Stimulated activated CD4-positive, alpha-beta T cell treated with anti-CD3 and anti-CD28 coated beads, Interleukin-15, amount 100 ng/mL, for 1 hour (primary cell): ENCODE measurements around the gene NR3C1.

Experiments used
- DNase-seq, 2 donors: peaks; one replicate each; pipeline ENCODE4 v3.0.0-alpha.2; 2020; ENCODE audit warnings: low read depth in 1 of 2, low spot score in 1 of 2

The NR3C1 gene

GRCh38 chr5:143267186-143267585 lies 136.3 kb downstream of the NR3C1 start:
- DNase-seq: no peak

- DNase-seq: no peak
Measured at GRCh38 chr5:143265995-143266394, 137.5 kb downstream of the NR3C1 start.

DNA sequence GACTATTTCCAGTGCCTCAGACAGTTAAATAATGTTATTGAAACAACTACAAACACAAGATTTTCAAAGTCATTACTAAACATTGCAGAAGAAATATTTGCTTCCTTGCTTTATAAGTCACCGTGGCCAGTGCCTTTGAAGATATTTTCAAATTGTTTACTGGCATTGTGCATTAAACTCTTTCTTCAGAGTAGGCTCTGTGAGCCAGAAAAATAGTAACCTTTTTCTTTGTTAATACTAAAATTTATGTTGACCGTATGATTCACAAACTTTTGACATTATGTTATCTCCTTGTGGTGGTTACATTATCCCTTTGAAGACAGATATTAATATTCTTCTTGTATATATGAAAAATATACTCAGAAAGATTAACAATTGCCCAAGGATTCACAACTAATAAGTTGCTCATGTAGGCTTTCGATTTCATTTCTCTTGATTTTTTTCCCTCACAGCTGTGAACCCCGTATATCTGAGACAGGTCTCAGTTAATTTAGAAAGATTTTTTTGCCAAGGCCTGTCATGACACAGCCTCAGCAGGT lies 140.1 kb downstream of the NR3C1 start:
- DNase-seq: no peak

DNA sequence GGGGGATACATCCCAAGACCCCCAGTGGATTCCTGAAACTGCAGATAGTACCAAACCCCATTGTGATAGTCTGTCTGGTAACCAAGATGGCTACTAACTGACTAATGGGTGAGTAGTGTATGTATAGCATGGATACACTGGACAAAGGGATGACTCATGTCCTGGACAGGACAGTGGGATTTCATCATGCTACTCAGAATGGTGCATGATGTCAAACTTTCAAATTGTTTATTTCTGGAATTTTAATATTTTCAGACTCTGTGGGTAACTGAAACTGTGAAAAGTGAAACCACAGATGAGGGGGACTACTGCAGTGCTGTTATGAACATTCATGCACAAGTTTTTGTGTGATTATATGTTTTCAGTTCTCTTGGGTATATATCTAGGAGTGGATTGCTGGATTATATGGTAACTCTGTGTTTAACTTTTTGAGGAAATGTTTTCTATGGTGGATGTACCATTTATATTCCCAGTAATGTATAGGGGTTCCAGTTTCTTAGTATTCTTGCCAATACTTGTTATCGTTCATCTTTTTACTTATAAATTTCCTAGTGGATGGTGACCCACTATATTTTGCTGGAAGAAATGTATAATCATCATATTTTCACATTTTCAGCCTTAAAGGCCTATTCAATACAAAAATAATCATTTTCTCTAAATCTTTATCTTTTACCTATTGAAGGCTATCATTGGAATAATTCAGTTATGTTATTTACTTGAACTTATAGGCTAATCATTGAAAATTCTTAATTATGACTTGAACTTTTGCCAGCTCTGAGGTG lies 140.9 kb downstream of the NR3C1 start:
- no peak for DNase-seq

- DNase-seq: no peak
Measured at GRCh38 chr5:143261748-143262392, 141.6 kb downstream of the NR3C1 start.

GRCh38 chr5:143259254-143259605 lies 144.3 kb downstream of the NR3C1 start:
- DNase-seq: no peak

GRCh38 chr5:143258559-143259253 lies 144.8 kb downstream of the NR3C1 start:
- DNase-seq: no peak

DNA sequence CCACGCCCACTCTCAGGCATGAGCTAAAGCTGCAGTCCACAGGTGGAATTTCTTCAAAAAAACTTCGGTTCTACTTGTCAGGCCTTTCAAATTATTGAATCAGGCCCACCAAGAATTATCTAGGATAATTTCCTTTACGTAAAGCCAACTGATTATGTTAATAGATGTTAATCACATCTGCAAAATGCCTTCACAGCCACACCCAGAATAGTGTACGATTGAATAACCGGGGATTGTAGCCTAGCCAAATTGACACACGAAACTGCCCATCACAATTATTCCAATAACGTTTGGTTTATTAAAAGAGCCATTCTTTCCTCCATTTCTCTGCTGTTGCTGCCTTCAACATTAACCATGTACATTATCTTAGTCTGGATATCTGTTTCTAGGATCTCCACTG lies 148.7 kb downstream of the NR3C1 start:
- DNase-seq: no peak

GRCh38 chr5:143251946-143252345 lies 151.5 kb downstream of the NR3C1 start:
- no peak for DNase-seq

GRCh38 chr5:143251190-143251589 lies 152.3 kb downstream of the NR3C1 start:
- DNase-seq: no peak

DNA sequence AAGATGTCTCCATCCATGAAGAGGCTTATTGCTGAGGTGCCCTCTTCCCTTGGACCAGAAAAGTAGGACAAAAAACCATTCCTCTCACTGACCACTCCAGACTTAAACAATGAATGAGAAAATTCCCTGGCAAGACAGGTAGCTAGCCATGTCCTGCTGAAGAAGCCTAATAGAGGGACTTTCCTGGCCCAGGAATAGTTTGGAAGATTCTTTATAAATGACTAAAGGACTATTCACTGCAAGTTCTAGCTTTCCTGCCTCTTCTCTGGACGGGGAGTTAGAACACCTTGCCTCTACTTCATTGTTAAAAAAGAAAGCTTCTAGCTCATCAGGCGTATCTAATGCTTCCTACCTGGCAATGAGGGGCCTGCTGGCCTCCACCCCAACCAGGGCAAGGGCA lies 153.6 kb downstream of the NR3C1 start:
- DNase-seq: no peak

DNA sequence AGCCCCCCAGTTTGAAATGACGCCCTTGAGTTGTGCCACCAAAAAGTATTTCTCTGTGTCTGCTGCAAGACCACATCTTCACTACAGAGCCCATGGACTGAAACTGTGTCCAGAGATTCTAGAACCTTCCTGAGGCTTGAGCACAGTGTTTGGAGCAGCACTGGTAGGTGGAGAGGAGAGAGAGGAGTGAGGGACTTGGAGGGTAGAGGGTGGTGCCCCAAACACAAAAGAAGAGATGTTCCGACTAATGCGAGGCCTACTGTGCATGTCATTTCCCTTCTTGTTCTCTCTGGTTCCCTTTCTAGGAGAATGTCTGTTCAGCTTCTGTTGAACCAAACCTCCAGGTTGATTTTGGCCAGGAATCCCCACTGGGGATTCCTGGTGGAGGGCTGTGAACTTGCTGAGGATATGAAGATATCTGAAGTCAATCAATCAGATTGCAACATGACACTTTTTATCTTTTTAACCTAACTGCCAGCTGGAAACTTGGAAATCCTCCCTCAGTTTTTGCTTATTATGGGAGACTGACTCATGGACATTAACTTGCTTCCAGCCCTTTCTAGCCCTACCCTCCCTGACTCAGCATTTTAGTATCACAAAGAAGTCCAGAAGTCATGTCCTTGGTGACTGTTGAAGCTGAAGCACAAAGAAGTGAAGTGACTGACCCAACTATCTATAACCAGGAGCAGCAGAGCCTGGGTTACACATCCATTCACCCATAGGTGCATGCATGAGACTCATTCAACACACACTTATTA lies 154.5 kb downstream of the NR3C1 start:
- no peak for DNase-seq

DNA sequence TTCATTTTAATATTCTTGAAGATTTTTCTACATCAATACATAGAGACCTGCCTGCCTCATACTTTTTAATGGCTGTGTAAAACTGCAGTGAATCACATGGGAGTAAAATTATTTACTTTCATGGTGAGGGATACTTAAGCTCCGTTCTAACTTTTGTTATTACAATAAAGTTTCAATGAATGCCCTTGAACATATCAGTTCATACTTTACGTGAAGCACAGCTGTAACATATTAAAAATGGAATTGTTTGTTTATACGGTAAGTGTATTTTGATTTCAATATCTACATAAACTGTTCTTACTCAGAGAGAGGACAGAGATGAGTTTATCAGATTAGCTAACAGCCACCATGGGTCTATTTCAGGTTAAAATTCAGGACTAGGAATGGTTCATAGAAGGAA lies 155.1 kb downstream of the NR3C1 start:
- DNase-seq: no peak

DNA sequence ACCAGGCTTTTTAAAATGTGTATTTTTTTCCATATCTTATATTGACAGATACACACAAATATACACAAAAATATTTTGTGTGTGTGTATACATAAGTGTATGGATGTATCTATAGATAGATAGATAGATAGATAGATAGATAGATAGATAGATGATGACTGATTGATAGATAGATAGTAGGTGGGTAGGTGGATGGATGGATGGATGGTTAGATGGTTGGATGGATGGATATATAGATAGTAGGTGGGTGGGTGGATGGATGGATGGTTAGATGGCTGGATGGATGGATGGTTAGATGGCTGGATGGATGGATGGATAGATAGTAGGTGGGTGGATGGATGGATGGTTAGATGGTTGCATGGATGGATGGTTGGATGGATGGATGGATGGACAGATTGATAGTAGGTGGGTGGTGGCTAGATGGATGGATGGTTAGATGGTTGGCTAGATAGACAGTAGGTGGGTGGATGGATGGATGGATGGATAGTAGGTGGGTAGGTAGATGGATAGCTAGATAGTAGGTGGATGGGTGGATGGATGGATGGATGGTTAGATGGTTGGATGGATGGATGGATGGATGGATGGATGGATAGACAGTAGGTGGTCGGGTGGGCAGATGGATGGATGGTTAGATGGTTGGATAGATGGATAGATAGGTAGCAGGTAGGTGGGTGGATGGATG lies 156.2 kb downstream of the NR3C1 start:
- DNase-seq: no peak

DNA sequence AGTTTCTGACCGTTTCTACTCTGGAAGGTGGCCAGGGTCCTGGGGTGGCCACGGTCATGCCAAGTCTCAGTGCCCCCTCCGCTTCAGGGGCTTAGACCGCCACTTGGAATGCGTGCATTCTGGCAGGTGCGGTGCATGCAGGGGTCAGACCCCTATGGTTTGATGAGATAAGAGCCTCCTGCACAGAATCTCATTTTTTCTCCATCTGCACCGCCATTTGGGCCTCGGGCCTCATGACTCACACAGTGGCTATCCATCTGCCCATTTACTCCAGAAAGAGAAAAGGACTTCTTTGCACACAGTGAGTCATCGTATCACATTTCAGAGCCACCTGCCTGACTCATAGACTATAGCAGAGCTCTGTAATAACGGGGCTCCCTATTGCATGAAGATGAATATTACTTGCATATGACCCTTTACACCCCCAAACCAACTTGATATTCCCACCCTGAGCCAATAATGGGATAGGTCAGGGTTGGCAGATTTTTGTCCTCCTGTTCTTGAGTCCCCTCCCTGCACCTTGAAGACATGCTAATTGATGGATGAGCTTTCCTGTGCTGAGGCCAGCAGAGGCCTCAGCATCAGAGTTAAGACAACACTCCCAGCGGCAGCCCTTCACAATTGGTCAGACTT lies 157.4 kb downstream of the NR3C1 start:
- no peak for DNase-seq

DNA sequence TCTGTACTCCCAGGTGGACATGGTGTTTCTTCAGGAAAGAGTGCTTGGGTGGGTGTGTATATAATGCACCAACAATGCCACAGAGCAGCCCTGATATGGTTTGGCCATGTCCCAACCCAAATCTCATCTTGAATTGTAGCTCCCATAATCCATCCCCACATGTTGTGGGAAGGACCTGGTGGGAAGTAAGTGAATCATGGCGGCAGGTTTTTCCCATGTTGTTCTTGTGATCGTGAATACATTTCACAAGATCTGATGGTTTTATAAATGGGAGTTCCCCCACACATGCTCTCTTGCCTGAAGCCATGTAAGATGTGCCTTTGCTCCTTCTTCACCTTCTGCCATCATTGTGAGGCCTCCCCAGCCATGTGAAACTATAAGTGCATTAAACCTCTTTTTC lies 158.5 kb downstream of the NR3C1 start:
- no peak for DNase-seq

- DNase-seq: no peak
Measured at GRCh38 chr5:143244000-143244736, 159.3 kb downstream of the NR3C1 start.

DNA sequence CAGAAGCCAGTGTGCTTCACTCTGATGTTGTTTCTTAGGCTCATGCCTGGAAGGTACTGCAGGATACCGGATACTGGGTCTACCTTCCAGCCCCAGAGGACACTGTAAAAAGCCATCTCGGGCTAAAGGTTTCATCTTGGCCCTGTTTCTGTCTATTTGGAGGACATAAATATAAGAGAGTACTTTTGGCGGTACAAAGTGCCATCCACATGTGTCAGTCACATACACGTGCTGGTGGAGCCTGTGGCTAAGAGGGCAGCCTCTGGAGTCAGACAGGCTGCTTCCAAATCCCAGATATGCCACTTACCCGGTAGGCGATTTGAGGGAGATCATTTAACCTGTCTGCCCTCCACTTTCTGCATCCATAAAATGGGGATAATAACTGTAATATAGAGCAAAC lies 160.4 kb downstream of the NR3C1 start:
- no peak for DNase-seq

- DNase-seq: no peak
Measured at GRCh38 chr5:143241892-143242291, 161.6 kb downstream of the NR3C1 start.
